H1 (cell line): ENCODE results near the gene PAPOLA. TPM values are rescaled to one million over a fixed set of nuclear protein-coding genes. Genes with fewer than 3 reads are reported as not detected.

Experiments
- CTCF ChIA-PET: fragments of 300-600 bp; sonication (Branson Sonifier 250); formaldehyde crosslinking; loops from one replicate; lab custom pipeline; 2021; ENCODE audit not compliant: partially characterized antibody; lab: Charles Lee
- POLR2A ChIA-PET: fragments of 300-600 bp; sonication (Branson Sonifier 250); formaldehyde crosslinking; loops from one replicate; lab custom pipeline; 2021; ENCODE audit warnings: inconsistent platforms; ENCODE audit not compliant: partially characterized antibody; lab: Charles Lee
- DNase-seq, 2 experiments: peaks; one replicate each; pipeline versions ENCODE4 v3.0.0 to v3.0.0-alpha.2; 2010 to 2022; ENCODE audit warnings: low spot score in 2 of 2, low read depth in 1 of 2, mixed read lengths in 1 of 2
- FAIRE-seq: peaks from 2 replicates; lab custom pipeline; 2011; peaks lifted over from hg19 to GRCh38; lab: Jason Lieb, UNC
- H2AFZ ChIP-seq: 2 replicates; pipeline ENCODE4 v1.8.1; 2012; ENCODE audit warnings: low read length, inconsistent platforms
- H2AK5ac ChIP-seq: 2 replicates; pipeline ENCODE4 v1.6.1; 2013; ENCODE audit warnings: low read depth, low read length
- H2BK120ac ChIP-seq: replicated peaks from 2 replicates; pipeline ENCODE3; 2013; ENCODE audit warnings: low read depth, low read length, inconsistent platforms
- H2BK12ac ChIP-seq: 2 replicates; pipeline ENCODE4 v1.6.1; 2013; ENCODE audit warnings: low read depth, low read length
- H2BK15ac ChIP-seq: 2 replicates; pipeline ENCODE4 v1.6.1; 2013; ENCODE audit warnings: low read length
- H2BK20ac ChIP-seq: 2 replicates; pipeline ENCODE4 v1.6.1; 2013; ENCODE audit warnings: low read length
- H2BK5ac ChIP-seq: 2 replicates; pipeline ENCODE4 v1.6.1; 2013; ENCODE audit warnings: low read depth, low read length
- H3K14ac ChIP-seq: 2 replicates; pipeline ENCODE4 v1.6.1; 2013; ENCODE audit warnings: inconsistent platforms; ENCODE audit not compliant: insufficient read length
- H3K18ac ChIP-seq: 2 replicates; pipeline ENCODE4 v1.6.1; 2013; ENCODE audit warnings: low read length; ENCODE audit errors: extremely low read depth
- H3K23ac ChIP-seq: 2 replicates; pipeline ENCODE4 v1.6.1; 2013; ENCODE audit warnings: inconsistent platforms; ENCODE audit not compliant: insufficient read length
- H3K23me2 ChIP-seq: 2 replicates; pipeline ENCODE4 v1.6.1; 2013; ENCODE audit warnings: low read depth, low read length
- H3K27ac ChIP-seq: 2 replicates; pipeline ENCODE4 v1.6.1; 2011; ENCODE audit warnings: low read depth, low read length, inconsistent platforms
- H3K27me3 ChIP-seq, 4 experiments: replicated peaks in 1 of 4; 1 replicate in 1 of 4; 2 replicates in 3 of 4; pipeline versions ENCODE4 v1.6.1 to v1.8.1; 2011 to 2013; ENCODE audit warnings: low read length in 3 of 4, mild to moderate bottlenecking in 3 of 4, inconsistent platforms in 2 of 4, mixed read lengths in 2 of 4, moderate library complexity in 1 of 4; ENCODE audit not compliant: control insufficient read depth in 3 of 4, insufficient read depth in 3 of 4; ENCODE audit errors: extremely low read depth in 1 of 4
- H3K36me3 ChIP-seq, 4 experiments: 2 replicates each; pipeline versions ENCODE4 v1.6.1 to v1.8.1; 2011 to 2013; ENCODE audit warnings: mild to moderate bottlenecking in 4 of 4, low read length in 3 of 4, moderate library complexity in 2 of 4, control low read depth in 1 of 4, inconsistent platforms in 1 of 4; ENCODE audit not compliant: insufficient read depth in 4 of 4, control insufficient read depth in 2 of 4
- H3K4ac ChIP-seq: replicated peaks from 2 replicates; pipeline ENCODE3; 2013; ENCODE audit warnings: low read length, low read depth, mixed read lengths, inconsistent platforms; ENCODE audit not compliant: insufficient read length
- H3K4me1 ChIP-seq, 4 experiments: replicated peaks in 1 of 4; 1 replicate in 1 of 4; 2 replicates in 3 of 4; pipeline versions ENCODE4 v1.6.1 to v1.8.1; 2011 to 2013; ENCODE audit warnings: low read length in 3 of 4, inconsistent platforms in 2 of 4, mixed read lengths in 1 of 4; ENCODE audit not compliant: insufficient read depth in 4 of 4, control insufficient read depth in 3 of 4
- H3K4me2 ChIP-seq, 2 experiments: 2 replicates each; pipeline versions ENCODE4 v1.6.1 to v1.8.1; 2011 to 2013; ENCODE audit warnings: low read depth in 2 of 2, low read length in 2 of 2, control low read depth in 1 of 2, inconsistent platforms in 1 of 2, mild to moderate bottlenecking in 1 of 2; ENCODE audit not compliant: insufficient read depth in 1 of 2
- H3K4me3 ChIP-seq, 4 experiments: fragments of 200-600, 300-600 bp in 1 of 4; sonication (generic), shearing (Covaris generic), sonication (Bioruptor Twin) in 1 of 4; 2 replicates each; pipeline versions ENCODE4 v1.5.1 to v1.8.1; 2011 to 2016; ENCODE audit warnings: low read length in 4 of 4, low read depth in 3 of 4, control low read depth in 2 of 4, inconsistent platforms in 2 of 4, mild to moderate bottlenecking in 2 of 4, mixed read lengths in 1 of 4, moderate library complexity in 1 of 4; ENCODE audit not compliant: insufficient read depth in 2 of 4; ENCODE audit errors: extremely low read depth in 1 of 4
- H3K56ac ChIP-seq: replicated peaks from 2 replicates; pipeline ENCODE3; 2013; ENCODE audit warnings: low read depth, mild to moderate bottlenecking, mixed read lengths, low read length, inconsistent platforms; ENCODE audit not compliant: insufficient read length
- H3K79me1 ChIP-seq: 2 replicates; pipeline ENCODE4 v1.6.1; 2013; ENCODE audit warnings: low read depth, low read length, control low read depth
- H3K79me2 ChIP-seq, 2 experiments: 2 replicates each; pipeline versions ENCODE4 v1.6.1 to v1.8.1; 2012 to 2013; ENCODE audit warnings: low read length in 2 of 2, mild to moderate bottlenecking in 2 of 2, inconsistent platforms in 1 of 2; ENCODE audit not compliant: insufficient read depth in 2 of 2, control insufficient read depth in 1 of 2
- H3K9ac ChIP-seq, 4 experiments: replicated peaks in 1 of 4; 1 replicate in 1 of 4; 2 replicates in 3 of 4; pipeline versions ENCODE4 v1.6.1 to v1.8.1; 2011 to 2013; ENCODE audit warnings: low read depth in 3 of 4, low read length in 3 of 4, control low read depth in 2 of 4, mild to moderate bottlenecking in 2 of 4, moderate library complexity in 2 of 4, inconsistent platforms in 1 of 4; ENCODE audit errors: extremely low read depth in 1 of 4
- H3K9me3 ChIP-seq, 2 experiments: 2 replicates each; pipeline versions ENCODE4 v1.6.1 to v1.8.1; 2012 to 2013; ENCODE audit warnings: mild to moderate bottlenecking in 2 of 2, moderate library complexity in 2 of 2, control low read depth in 1 of 2, inconsistent platforms in 1 of 2, low read depth in 1 of 2, low read length in 1 of 2, mixed read lengths in 1 of 2; ENCODE audit not compliant: insufficient read depth in 2 of 2
- H4K20me1 ChIP-seq, 2 experiments: replicated peaks in 1 of 2; 2 replicates each; pipeline versions ENCODE3 to v1.8.1; 2011 to 2013; ENCODE audit warnings: inconsistent platforms in 2 of 2, low read length in 2 of 2, mild to moderate bottlenecking in 1 of 2; ENCODE audit not compliant: insufficient read depth in 2 of 2, control insufficient read depth in 1 of 2
- H4K5ac ChIP-seq: 2 replicates; pipeline ENCODE4 v1.6.1; 2013; ENCODE audit warnings: low read length, low read depth, mixed read lengths, inconsistent platforms; ENCODE audit not compliant: insufficient read length
- H4K8ac ChIP-seq: 2 replicates; pipeline ENCODE4 v1.8.0; 2013; ENCODE audit warnings: mild to moderate bottlenecking, moderate library complexity, low read length, inconsistent platforms; ENCODE audit not compliant: insufficient read depth; ENCODE audit errors: extremely low read depth
- H4K91ac ChIP-seq: replicated peaks from 2 replicates; pipeline ENCODE3; 2013; ENCODE audit warnings: low read length, mixed read lengths, inconsistent platforms; ENCODE audit not compliant: insufficient read length
- CBX5 ChIP-seq: fragments of 300-800, 300-1000 bp; sonication (generic); IDR thresholded peaks from 2 replicates; pipeline ENCODE4 v1.7.1; 2016; ENCODE audit warnings: antibody characterized with exemption, low read length, low read depth
- CEBPB ChIP-seq: IDR thresholded peaks from 2 replicates; pipeline ENCODE4 v1.6.1; 2012; ENCODE audit warnings: low read depth, low read length
- EZH2 ChIP-seq: fragments of 200-600 bp; sonication (generic); IDR thresholded peaks from 2 replicates; pipeline ENCODE4 v1.7.1; 2012; ENCODE audit warnings: low read depth, mild to moderate bottlenecking, moderate library complexity, low read length, inconsistent platforms; ENCODE audit not compliant: severe bottlenecking
- JUND ChIP-seq: IDR thresholded peaks from 2 replicates; pipeline ENCODE4 v1.6.1; 2011; ENCODE audit warnings: mild to moderate bottlenecking, improper control_type of control experiment, low read length
- POLR2A ChIP-seq, 2 experiments: IDR thresholded peaks; 1 replicate in 1 of 2; 2 replicates in 1 of 2; pipeline ENCODE4 v1.6.1; 2011; ENCODE audit warnings: low read depth in 2 of 2, low read length in 2 of 2, mild to moderate bottlenecking in 2 of 2; ENCODE audit errors: control extremely low read depth in 1 of 2
- POU5F1 ChIP-seq: IDR thresholded peaks from 2 replicates; pipeline ENCODE4 v1.6.1; 2011; ENCODE audit warnings: low read depth, mild to moderate bottlenecking, low read length, moderate library complexity
- RAD21 ChIP-seq, 2 experiments: IDR thresholded peaks in 1 of 2; conservative IDR thresholded peaks in 1 of 2; 2 replicates each; pipeline ENCODE4 v1.6.1; 2011; ENCODE audit warnings: low read depth in 2 of 2, low read length in 2 of 2, improper control_type of control experiment in 1 of 2, inconsistent platforms in 1 of 2, mild to moderate bottlenecking in 1 of 2, moderate library complexity in 1 of 2
- RNF2 ChIP-seq: fragments of 200-900, 300-1000 bp; sonication (generic); IDR thresholded peaks from 2 replicates; pipeline ENCODE4 v1.7.1; 2016; ENCODE audit warnings: borderline replicate concordance, low read depth, mild to moderate bottlenecking, antibody characterized with exemption, low read length; ENCODE audit not compliant: poor library complexity, severe bottlenecking; ENCODE audit errors: missing control alignments
- TAF7 ChIP-seq: optimal IDR thresholded peaks from 2 replicates; pipeline ENCODE3; 2011; ENCODE audit warnings: low read depth, mild to moderate bottlenecking, inconsistent platforms, low read length, moderate library complexity, borderline replicate concordance
- WGBS, 2 experiments: shearing (Covaris generic) in 1 of 2; methylation state at CpG; one replicate each; pipeline versions ENCODE4 v1.1.6 to v1.1.7; 2013 to 2015; ENCODE audit warnings: low lambda C conversion rate in 2 of 2, mixed read lengths in 2 of 2, inconsistent platforms in 1 of 2, low coverage in 1 of 2, missing lambda C conversion rate in 1 of 2; ENCODE audit not compliant: insufficient replicate concordance in 2 of 2, insufficient coverage in 1 of 2, insufficient read length in 1 of 2; ENCODE audit errors: extremely low coverage in 1 of 2, missing lambda C conversion rate in 1 of 2; 5-methylcytosine and 5-hydroxymethylcytosine counted together
- polyA plus RNA-seq, 7 experiments: library from polyadenylated mRNA; depleted of rRNA in 3 of 7; stranded (reverse) in 5 of 7; unstranded in 2 of 7; fragments of >200 nt in 5 of 7; fragments of 200-250 nt in 2 of 7; gene quantifications; 1 replicate in 5 of 7; 2 replicates in 1 of 7; 4 replicates in 1 of 7; pipeline versions ENCODE4 v1.2.1 to v1.2.3, GENCODE V29; 2011 to 2013; ENCODE audit warnings: missing spikeins in 2 of 7, mixed read lengths in 2 of 7
- total RNA-seq: library from RNA; stranded (reverse); fragmentation: NEBNext Ultra II Directional; extraction: Animal tissue kit (Norgen Biotek cat#: 25700); gene quantifications from 2 replicates; pipeline ENCODE4 v1.2.1, GENCODE V29; 2021
- TF ChIP-seq, protein P1 (sequence below): IDR thresholded peaks from 2 replicates; pipeline ENCODE4 v1.6.1; 2012; ENCODE audit warnings: inconsistent platforms
- TF ChIP-seq, protein P2 (sequence below), 3 experiments: IDR thresholded peaks; 1 replicate in 2 of 3; 2 replicates in 1 of 3; pipeline versions ENCODE4 v1.5.1 to v1.6.1; 2011; ENCODE audit warnings: low read length in 3 of 3, mild to moderate bottlenecking in 3 of 3, inconsistent platforms in 2 of 3, low read depth in 1 of 3, moderate library complexity in 1 of 3; ENCODE audit not compliant: insufficient read depth in 1 of 3; ENCODE audit errors: control extremely low read depth in 1 of 3

PAPOLA gene
- total and polyA plus RNA-seq, 2 of the 8 experiments (the other 6 are each of a cell fraction or from before 2014, with no cell fraction given), result 163 to 239 TPM

- Histone ChIP-seq H3K4me1 (peaks cover 0 to 7% (median 4%) of the 10 kb centered on the region in 4 experiments; a peak in 4 of 7 replicates), H2AK5ac (no peak overlapping the region), H2BK15ac (no peak overlapping the region), H3K14ac (no peak overlapping the region), H3K4me2 (no peak overlapping the region), H4K20me1 (no peaks in the 10 kb centered on the region), H3K9me3 (no peaks in the 10 kb centered on the region), H3K27me3 (no peaks in the 10 kb centered on the region), H3K79me2 (no peaks in the 10 kb centered on the region), H3K23me2 (no peaks in the 10 kb centered on the region), H3K36me3 (no peaks in the 10 kb centered on the region), H3K9ac (no peak overlapping the region), H3K18ac (no peak overlapping the region), H2BK12ac (no peak overlapping the region), H3K56ac (no peak overlapping the region), H3K23ac (no peak overlapping the region), H4K91ac (no peak overlapping the region), H2AFZ (no peak overlapping the region), H2BK5ac (no peak overlapping the region), H3K4me3 (no peak overlapping the region), H2BK120ac (no peak overlapping the region), H3K4ac (no peak overlapping the region), H3K27ac (no peak overlapping the region), H4K5ac (no peak overlapping the region), H4K8ac (no peak overlapping the region), H3K79me1 (no peaks in the 10 kb centered on the region), H2BK20ac (no peak overlapping the region)
- POLR2A ChIA-PET, result no interaction called here
- FAIRE-seq (no peak), DNase-seq (no peak)
- WGBS, 2 experiments, result 96% methylated on average over 3 of the region's 3 CpGs; no CpG with 5 or more reads in 1 of the 2 experiments
- CTCF ChIA-PET, result no interaction called here
- TF ChIP-seq, protein P1, sequence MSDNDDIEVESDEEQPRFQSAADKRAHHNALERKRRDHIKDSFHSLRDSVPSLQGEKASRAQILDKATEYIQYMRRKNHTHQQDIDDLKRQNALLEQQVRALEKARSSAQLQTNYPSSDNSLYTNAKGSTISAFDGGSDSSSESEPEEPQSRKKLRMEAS, result no peak
- no peak for TF ChIP-seq POLR2A (IDR thresholded peaks at IDR 0.05; ENCODE audit: control extremely low read depth in 1 of 2, low read depth in 2 of 2, low read length in 2 of 2)
- no peak for TF ChIP-seq CEBPB
- TF ChIP-seq CBX5, result no peak
- TF ChIP-seq JUND, result no peak
- no peak for TF ChIP-seq RAD21 (IDR thresholded peaks at IDR 0.05 in 1 of 2, conservative IDR thresholded peaks at IDR 0.05 in 1 of 2; ENCODE audit: low read depth in 2 of 2, low read length in 2 of 2)
- TF ChIP-seq TAF7, result no peak
- no peak for TF ChIP-seq POU5F1
- TF ChIP-seq, protein P2, sequence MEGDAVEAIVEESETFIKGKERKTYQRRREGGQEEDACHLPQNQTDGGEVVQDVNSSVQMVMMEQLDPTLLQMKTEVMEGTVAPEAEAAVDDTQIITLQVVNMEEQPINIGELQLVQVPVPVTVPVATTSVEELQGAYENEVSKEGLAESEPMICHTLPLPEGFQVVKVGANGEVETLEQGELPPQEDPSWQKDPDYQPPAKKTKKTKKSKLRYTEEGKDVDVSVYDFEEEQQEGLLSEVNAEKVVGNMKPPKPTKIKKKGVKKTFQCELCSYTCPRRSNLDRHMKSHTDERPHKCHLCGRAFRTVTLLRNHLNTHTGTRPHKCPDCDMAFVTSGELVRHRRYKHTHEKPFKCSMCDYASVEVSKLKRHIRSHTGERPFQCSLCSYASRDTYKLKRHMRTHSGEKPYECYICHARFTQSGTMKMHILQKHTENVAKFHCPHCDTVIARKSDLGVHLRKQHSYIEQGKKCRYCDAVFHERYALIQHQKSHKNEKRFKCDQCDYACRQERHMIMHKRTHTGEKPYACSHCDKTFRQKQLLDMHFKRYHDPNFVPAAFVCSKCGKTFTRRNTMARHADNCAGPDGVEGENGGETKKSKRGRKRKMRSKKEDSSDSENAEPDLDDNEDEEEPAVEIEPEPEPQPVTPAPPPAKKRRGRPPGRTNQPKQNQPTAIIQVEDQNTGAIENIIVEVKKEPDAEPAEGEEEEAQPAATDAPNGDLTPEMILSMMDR (IDR thresholded peaks at IDR 0.05; ENCODE audit: control extremely low read depth in 1 of 3, insufficient read depth in 1 of 3, low read depth in 1 of 3, low read length in 3 of 3), result no peak
- no peak for TF ChIP-seq EZH2
- no peak for TF ChIP-seq RNF2
These were observed 42.3 kb upstream of the PAPOLA start for GRCh38 chr14:96459851-96460250.
